Activated effector memory CD4-positive, alpha-beta T cell treated with Interleukin-2 at 50 U/mL for 16 hours (primary cell): ENCODE data around the gene AKR1B1.
A peak's percentile ranks its signal among the peaks of the same experiment; 100 is the strongest.

ENCODE experiments used
- DNase-seq: peaks from one replicate; pipeline ENCODE4 v3.0.0-alpha.2; 2020

Gene AKR1B1

DNA sequence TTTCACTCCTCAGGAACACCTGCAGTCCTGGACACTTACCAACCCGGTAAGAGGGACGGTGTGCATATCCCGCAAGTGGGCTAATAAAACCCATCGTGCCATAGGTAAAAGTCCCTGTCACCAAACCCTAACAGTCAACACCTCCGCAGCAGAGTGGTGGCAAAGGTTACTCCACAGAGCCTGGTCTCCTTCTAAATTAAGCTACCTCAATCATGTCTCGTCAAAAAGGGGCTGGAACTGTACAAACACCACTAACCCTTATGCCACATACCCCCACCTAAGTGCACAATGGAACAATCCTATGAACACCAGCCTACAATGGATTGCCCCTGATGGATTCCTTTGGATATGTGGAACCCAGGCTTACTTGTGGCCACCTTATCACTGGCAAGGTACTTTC, 9.6 kb upstream of the AKR1B1 start:
- no peak for DNase-seq

DNA sequence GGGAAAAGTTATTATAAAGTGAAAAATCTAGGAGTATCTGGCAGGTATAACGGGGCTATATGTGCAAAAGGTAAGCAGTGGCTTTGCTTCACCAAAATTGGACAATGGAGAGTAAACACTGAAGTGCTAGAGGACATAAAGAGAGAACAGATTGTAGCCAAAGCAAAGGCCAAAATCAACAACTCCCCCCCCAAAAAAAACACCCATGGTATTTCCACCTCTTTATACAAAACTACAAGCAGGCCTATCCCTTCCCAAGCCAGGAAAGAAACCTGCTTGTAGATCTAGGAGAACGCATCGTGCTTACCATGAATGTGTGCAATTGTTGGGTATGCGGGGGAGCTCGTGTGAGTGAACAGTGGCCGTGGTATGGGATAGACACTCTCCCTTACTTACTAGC, 9.2 kb upstream of the AKR1B1 start:
- no peak for DNase-seq

DNA sequence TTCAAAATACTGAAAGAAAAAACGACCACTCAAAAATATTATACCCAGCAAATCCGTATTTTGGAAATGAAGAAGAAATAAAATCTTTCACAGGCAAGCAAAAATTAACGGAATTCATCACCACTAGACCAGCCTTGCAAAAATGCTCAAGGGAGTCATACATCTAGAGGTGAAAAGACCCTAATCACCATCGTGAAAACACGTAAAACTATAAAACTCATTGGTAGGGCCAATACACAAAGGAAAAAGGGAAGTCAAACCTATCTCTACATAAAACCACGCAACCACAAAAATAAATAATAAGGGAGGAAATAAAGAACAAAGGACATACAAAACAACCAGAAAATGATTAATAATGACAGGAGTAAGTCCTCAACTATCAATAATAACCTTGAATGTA, 6.6 kb upstream of the AKR1B1 start:
- no peak for DNase-seq

DNA sequence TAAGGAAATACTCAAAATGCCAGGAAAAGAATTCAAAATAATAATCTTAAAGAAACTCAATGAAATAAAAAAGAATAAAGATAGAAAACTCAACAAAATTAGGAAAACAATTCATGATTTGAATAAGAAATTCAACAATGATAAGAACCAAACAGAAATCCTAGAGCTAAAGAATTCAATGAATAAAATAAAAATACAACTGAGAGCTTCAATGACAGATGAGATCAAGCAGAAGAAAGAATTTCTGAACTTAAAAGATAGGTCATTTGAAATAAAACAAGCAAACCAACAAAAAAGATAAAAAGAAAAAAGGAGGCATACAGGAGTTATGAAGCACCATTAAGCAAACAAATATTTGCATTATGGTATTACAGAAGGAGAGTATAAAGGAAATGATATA, 5.6 kb upstream of the AKR1B1 start:
- DNase-seq, result no peak

DNA sequence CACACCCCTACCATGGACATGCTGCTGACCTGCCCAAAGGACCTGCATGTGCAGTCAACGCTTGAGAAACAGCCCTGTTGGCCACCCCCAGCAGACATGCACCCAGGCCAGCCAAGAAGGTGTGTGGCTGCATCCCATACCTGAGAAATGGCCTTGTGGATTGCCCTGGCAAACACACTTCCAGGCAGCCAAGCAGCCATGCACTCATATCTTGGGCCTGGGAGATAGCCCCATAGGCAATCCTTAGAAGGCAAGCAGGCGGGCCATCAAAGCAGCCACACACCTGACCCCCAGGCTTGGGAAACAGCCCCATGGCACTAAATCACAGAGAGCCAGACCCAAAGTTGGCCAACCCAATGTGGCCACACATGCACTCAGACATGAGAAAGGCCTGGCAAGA, 4.9 kb upstream of the AKR1B1 start:
- DNase-seq, result no peak

DNA sequence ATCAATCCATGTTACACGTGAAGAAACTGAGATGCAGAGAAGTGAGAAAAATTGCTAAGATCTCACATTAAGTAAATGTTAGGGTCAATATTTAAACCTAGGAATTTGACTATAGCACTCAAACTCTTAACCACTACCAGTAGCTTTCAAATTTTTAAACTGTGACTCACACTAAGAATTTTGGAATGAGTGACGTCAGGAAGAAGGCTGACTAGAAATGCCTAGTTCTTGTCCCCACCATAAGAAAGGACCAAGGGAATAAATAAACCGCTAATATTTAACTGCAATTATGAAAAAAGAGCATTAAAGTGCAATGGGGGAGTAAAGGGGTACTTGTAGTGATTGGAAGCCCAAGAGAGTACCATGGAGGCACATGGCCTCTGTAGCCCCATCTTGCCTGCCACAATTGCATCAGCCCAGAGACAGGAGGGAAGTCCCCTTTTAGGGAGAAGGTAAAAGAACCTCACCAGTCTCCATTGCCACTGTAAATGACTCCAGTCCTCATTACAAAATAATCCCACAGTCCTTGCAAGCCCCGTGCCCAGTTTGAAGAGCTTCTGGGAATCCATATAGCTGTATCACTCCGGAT, 3.5 kb upstream of the AKR1B1 start:
- DNase-seq, result no peak

DNA sequence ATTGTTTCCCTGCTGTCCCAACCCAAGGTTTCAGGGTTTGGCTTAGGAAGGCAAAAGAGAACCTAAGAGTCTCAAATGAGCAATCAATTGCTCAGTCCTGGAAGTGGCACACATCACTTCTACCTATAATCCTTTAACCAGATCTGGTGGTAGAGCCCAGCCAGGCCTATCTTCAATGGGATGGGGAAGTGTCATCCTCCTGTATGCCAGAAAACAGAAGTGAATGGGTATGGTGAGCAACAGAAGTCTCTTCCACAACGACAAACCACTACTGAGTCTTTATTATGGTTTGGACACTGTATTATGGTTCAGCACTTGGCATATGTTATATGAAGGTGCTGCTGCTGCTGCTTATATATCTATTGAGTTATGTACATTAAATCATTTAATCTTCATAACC, 3.0 kb upstream of the AKR1B1 start:
- DNase-seq, result no peak

DNA sequence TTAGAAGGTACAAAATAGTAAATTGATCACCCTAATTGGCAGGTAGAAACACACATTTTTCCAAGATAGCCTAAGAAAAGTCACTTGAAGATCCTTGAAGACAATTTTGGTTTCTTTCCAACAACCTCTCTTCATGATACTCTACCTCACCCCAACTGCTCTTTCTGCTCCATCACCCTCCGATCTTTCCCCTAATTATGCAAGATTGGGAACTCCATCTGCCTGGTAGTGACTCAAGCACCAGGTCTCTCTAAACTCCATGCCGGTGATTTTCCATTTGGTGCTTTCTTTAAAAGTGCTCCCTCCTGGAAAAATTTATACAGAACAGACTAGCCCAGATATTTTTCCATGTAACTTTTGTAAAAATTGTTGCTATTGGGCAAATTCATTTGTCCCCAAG, 1.1 kb upstream of the AKR1B1 start:
- no peak for DNase-seq

DNA sequence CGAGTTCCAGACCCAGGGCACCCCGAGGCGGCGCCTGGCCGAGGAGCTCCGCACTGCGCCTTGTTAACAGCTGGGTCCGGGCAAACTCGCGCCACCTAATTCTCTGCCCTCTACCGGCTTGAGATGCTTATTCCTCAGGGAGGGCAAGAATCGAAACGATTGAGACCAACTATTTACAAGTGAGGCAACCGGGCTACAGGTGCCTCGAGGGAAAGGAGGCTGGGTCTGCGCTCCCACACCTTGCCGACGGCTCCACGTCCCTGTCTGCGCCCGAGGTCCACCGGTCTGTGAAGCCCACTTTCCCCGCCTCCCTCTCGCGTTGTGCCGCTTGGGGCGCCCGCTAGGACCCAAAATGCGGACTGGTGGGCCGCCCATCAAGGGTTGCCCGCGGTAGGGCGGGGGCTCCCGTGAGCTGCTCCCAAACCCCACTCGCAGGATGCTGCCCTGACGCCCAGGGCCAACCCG, 527 bp downstream of the AKR1B1 start:
- peak; percentile 43 for DNase-seq

DNA sequence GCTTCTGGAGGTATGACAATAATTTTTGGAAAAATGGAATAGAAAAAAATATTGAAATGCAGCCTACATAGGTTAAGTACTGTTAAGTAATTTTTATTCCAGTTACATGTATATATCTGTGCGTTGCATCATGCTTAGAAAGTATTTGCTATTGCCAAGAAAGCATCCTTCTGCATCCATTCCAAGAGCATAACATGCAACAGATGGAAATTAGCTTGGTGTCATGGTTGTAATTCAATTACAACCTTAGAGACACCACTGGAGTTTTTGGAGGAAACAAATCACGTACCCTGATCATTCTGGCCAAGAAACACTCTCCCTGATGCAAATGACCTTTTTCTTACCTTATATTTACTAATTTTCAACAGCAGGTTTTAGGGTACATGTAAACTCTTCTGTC, 1.7 kb downstream of the AKR1B1 start:
- no peak for DNase-seq

DNA sequence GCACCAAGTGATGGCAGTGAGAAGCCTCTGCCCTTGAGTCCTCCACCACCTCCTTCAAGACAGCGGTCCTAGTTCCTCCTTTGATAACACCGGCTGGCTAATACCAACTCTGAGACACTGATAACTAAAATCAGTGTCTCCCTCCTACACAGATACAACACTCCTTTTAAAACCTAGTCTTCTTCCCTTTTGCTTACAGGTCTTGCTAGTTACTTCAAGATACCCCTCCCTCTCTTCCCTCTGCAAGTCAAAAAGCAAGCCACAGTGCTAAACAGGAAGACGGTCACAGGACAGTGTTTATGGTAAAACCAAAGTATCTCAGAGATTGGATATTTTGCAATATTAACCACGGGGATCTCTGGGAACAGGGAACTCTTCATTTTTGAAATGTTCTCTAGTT, 4.6 kb downstream of the AKR1B1 start:
- DNase-seq, result no peak

DNA sequence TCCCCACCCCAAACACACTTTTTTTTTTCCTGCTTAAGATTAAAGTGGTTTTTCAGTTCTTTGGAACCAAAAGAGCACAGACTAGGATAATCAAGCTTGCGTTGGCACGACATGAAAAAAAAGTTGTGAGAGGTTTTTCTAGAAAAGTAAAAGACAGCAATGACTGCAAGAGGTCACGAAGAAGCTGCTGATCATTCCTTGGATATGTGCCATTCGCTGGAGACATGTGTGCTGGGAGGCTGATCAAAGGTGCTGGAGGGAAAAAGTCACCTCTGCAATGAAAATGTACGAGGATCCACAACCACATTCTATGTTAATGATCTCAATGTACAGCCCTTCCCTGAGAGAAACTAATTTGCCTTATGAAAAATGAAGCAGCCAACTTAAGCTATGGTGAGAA, 5.4 kb downstream of the AKR1B1 start:
- no peak for DNase-seq

DNA sequence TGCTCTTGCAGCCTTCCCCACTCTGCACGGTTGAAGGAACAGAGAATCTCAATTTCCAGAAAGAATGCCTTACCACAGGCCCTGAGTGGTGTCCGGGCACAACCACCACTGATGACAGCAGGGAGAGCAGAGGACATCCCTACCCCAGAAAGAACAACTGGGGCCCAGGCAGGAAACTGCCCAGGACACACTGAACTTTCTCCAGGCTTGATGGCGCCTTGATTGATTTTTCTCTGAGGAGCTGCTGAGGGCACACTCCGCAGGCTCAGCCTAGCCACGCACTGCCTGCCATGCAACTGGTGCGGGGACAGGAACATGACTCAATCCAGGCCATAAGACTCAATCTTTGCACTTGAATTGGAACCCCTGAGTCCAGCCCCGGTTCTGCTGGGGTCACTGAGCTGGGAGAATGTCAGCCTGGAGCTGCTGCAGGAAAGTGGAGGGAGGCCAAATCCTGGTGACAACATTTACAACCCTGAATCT, 5.9 kb downstream of the AKR1B1 start:
- DNase-seq, result no peak

DNA sequence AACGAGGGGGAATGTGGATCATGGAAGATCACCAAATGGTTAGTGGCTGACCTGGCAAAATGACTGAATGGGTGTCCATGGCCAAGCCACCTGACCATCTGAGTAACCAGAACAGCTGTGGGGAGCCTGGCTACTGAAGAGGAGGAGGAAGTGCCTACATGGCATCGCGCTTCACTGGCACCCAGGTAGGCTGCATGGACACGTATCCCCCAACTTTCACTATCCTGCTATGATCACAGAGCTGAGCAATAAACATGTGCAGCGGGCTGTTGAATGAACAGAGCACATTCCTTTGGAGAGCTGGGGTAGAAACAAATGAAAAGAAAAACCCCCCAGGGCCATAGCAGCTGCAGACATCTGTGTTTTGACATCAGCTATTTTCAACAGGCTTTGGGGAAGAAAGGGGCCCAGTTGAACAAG, 6.5 kb downstream of the AKR1B1 start:
- DNase-seq, result no peak

DNA sequence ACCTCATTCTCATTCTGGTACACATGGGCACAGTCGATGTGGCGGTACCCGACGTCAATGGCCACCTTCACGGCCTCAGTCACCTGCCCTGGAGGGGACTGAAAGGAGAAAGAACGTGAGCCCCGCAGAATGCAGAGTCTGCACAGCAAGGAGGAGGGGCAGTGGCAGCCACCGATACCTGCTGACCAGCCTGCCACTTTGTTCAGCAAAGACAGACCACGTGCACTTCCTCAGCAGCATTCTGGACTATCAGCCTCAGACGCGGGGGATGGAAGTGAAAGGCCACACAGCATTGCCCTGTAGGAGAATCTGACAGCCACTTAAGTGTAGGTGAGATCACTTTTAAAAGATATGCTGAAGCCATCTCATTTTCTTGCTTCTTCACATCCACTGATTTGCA, 7.2 kb downstream of the AKR1B1 start:
- no peak for DNase-seq

DNA sequence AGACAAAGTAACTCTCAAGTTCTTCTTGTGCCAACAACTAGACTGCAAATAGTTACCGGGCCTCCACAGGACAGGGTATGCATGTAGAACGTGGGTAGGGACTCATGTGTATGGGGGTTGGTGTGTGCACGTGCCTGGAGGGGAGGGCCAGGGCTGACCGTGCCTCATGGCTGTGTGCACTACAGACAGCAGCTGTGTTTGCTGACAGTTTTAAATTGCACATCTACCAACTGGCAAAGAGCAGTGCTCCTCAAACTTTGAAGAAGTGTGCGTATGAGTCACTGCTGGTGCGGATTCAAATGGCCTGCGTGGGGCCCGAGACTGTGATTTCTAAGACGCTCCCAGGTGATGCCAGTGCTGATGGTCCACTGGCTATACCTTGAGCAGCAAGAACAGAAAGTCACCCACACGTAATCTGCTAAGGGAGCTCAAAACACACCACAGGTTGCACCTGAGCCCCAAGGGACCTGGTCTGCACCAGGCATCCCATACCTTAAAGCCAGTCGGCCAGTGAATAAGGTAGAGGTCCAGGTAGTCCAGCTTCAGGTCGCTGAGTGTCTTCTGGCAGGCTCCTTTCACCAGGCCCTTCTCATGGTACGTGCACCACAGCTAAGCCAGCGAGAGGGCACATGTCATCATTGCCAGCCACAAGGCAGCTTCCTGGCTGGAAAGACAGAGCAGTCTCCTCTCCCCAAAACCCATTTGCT, 8.5 kb downstream of the AKR1B1 start:
- DNase-seq, result no peak

DNA sequence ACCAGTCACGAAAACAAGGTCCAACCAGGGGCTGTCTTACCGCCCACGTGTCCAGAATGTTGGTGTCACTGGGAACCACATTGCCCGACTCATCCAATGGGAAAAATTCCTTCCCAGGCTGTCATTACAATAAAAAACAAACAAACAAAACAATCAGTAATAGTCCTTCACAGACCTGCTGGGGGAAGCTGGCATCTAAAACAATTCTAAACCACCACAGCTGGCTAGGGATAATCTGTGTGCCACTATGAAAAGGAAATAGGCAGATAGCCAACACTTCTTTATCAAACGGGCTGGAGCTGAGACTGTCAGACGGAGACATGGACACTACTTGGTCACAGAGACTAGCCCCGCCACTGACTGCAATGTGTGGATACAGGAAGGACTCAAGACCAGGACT, 9.2 kb downstream of the AKR1B1 start:
- DNase-seq, result no peak

DNA sequence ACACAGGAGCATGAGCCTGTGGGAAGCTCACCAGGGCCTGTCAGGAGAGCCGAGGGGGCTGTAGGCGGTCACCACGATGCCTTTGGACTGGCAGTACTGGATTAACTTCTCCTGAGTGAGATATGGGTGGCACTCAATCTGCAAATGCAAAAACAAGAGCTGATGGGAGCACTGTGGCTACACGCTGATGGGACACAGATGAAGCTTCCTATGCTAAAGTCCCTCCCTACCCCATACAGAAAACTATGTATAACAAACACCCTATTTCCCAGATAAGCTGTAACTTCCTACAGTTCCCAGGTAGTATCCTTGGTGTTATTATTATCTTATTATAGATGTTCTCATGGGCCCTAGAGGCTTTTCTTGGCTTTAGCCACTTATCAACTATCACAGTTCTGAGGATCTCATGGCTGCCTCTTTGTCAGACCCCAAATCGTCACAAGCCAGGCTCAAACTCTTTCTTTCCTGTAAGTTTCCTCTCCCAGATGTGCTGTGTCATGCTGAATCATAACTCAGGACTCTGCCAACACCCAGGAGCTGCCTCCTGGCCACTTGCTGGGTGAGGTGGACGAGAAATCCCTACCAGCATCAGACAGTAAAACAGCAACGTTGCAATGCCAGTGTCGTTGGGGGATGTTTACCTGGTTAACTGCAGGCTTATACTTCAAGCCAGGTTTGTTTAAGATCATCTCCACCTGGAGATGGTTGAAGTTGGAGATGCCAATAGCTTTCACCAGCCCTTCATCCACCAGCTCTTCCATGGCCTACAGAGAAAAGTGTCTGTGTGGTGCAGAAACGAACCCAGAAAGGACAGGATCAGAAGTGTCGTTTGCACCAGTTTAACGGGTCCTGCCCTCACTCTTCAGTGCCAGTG, 10.3 kb downstream of the AKR1B1 start:
- no peak for DNase-seq

DNA sequence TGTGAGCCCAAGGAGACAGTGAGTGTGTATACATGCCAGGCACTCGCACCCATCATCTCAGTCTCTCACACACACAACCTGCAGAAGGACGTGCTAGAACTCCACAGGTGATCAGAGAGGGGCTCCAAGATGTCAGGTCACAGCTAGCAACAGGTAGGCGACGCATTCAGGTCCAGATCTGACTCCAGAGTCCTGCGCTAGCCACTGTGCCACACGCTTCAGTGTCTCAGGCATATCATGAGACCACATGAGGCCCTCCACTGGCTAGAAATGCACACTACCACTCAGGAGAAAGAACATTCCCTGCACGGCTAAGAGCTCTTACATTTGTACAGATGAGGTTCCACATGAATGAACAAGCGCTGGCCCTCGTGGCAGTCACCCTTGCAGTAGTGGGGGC, 11.5 kb downstream of the AKR1B1 start:
- DNase-seq, result no peak

DNA sequence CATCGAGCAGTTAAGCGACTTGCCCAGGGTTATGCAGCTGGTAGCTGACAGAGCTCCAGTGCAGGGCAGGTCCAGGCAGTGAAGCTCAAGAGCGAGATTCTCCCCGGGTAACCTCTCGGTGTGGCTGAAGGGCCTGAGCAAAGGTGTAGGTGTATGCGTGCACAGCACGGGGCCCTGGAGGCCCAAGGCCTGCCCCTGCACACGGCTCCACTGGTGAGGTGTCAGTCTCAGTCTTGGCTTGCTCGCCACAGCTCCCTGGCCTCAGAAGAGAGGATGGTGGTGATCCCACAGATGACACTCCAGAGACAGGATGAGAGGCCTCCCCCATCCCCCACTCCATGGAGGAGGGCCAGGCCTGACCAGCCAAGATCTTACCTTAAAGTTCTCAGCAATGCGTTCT, 12.0 kb downstream of the AKR1B1 start:
- no peak for DNase-seq

DNA sequence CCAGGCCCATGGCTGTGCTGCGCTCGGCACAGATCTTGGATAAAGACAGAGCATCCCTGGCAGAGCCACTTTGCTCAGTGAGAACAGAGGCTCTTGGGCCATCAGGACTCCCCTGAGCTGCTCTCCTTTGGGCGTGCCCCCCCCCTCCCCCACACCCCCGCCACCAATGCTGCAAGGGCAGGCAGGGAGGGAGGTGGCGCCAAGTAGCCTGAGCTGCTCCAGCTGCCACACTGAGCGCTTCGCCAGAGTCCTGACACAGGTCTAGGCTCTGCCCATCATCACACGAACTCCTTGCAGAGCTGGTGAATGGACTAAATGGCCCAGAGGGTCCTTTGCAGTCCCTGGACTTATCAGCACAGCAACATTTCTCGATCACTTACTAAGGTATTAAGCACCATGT, 12.5 kb downstream of the AKR1B1 start:
- no peak for DNase-seq

DNA sequence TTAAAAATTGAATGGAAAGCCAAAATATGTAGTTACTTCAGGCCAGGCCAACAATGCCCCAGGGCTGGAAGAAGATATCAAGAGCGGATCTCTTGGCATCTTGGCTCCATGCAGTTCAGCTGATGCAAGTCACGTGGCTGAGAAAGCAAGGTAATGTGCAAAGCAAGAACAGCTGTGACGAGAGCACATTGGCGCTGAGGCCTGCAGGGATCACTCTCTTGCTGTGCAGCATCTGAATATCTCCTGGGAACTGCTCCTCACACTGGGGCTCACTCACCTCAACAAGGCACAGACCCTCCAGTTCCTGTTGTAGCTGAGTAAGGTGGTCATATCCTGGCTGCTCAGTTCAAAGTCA, 14.0 kb downstream of the AKR1B1 start:
- DNase-seq, result no peak

DNA sequence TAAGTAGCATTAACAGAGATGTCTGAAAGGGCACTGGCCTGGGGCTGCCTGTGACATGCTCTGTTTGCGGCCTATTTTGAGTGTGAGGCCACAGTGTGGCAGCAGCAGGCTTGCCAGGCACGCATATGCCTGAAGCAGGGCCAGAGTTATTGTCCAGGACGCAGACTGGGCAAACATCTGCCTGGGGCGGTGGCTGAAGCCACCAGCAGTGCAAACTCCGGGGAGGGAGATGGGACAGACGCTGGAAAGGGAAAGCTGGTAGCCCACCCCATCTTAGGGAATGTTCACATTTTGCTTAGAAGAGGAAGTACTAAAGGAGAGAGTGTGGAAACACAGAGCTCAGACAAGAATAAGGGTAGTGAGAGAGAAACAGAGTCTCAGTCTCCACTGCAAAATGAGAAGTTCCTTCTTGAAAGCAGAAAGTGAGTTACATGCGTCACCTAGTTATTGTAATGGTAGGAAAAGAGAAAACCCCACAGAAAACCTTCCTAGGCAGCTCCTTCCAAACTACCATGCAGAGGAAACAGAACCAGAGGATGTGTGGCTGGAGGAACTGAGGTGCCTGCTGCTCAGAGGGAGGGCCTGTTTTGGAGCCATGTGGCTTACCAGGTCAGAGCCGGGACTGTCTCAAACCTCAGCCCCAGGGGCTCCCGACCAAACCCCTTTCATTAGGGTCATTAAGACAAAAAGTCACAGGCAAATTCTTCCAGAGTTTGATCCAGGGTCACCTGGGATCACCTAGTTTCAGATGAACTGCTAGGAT, 14.5 kb downstream of the AKR1B1 start:
- DNase-seq, result no peak
